ENCODE results near the gene AQP12A. TPM values are rescaled to one million over a fixed set of nuclear protein-coding genes. Genes with fewer than 3 reads are reported as not detected.

The AQP12A gene
- polyA plus RNA-seq, 2 of the 4 experiments (the other 2 are of a cell fraction): not detected

GRCh38 chr2:240704651-240705050, 13.0 kb downstream of the AQP12A start:
- ATAC-seq (no peak; a peak in 1 of 6 replicates), FAIRE-seq (no peak), DNase-seq (ENCODE audit: low read depth in 1 of 2, low spot score in 1 of 2) (no peak)
- no peak overlapping the region for H3K4me2 ChIP-seq
- CTCF ChIA-PET: interaction anchor here (1.4 kb wide), 1 partner anchor 52 kb away, joined by 3 read pairs; no protein-coding TSS in a partner anchor
- POLR2A ChIA-PET: no interaction called here
- no peaks in the 10 kb centered on the region for H3K9me3 ChIP-seq
- H3K4me1 ChIP-seq: no peaks in the 10 kb centered on the region
- no peak overlapping the region for H3K27ac ChIP-seq
- H3K4me3 ChIP-seq: no peak overlapping the region
- TF ChIP-seq CHD4 (IDR thresholded peaks at IDR 0.05; ENCODE audit: borderline replicate concordance): no peak
- TF ChIP-seq PHF8 (IDR thresholded peaks at IDR 0.05; ENCODE audit: borderline replicate concordance, low read depth): no peak
- no peak for TF ChIP-seq KDM5A (IDR thresholded peaks at IDR 0.05)
- no peak for TF ChIP-seq JUN (IDR thresholded peaks at IDR 0.05)
- TF ChIP-seq SMC3 (IDR thresholded peaks at IDR 0.05): no peak
- no peak for TF ChIP-seq FOSB (CRISPR knock-in tag; IDR thresholded peaks at IDR 0.05)
- TF ChIP-seq, protein P1, sequence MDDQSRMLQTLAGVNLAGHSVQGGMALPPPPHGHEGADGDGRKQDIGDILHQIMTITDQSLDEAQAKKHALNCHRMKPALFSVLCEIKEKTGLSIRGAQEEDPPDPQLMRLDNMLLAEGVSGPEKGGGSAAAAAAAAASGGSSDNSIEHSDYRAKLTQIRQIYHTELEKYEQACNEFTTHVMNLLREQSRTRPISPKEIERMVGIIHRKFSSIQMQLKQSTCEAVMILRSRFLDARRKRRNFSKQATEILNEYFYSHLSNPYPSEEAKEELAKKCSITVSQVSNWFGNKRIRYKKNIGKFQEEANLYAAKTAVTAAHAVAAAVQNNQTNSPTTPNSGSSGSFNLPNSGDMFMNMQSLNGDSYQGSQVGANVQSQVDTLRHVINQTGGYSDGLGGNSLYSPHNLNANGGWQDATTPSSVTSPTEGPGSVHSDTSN (IDR thresholded peaks at IDR 0.05): no peak
- TF ChIP-seq FOSL2 (IDR thresholded peaks at IDR 0.05): no peak
- no peak for TF ChIP-seq FOSL2 (CRISPR knock-in tag; IDR thresholded peaks at IDR 0.05)
- no peak for TF ChIP-seq HOXB5 (CRISPR knock-in tag; IDR thresholded peaks at IDR 0.05)
- no peak for TF ChIP-seq MAFK (IDR thresholded peaks at IDR 0.05; ENCODE audit: partially characterized antibody)
- TF ChIP-seq, protein P2, sequence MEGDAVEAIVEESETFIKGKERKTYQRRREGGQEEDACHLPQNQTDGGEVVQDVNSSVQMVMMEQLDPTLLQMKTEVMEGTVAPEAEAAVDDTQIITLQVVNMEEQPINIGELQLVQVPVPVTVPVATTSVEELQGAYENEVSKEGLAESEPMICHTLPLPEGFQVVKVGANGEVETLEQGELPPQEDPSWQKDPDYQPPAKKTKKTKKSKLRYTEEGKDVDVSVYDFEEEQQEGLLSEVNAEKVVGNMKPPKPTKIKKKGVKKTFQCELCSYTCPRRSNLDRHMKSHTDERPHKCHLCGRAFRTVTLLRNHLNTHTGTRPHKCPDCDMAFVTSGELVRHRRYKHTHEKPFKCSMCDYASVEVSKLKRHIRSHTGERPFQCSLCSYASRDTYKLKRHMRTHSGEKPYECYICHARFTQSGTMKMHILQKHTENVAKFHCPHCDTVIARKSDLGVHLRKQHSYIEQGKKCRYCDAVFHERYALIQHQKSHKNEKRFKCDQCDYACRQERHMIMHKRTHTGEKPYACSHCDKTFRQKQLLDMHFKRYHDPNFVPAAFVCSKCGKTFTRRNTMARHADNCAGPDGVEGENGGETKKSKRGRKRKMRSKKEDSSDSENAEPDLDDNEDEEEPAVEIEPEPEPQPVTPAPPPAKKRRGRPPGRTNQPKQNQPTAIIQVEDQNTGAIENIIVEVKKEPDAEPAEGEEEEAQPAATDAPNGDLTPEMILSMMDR (IDR thresholded peaks at IDR 0.05): no peak
- TF ChIP-seq ATOH8 (CRISPR knock-in tag; IDR thresholded peaks at IDR 0.05; ENCODE audit: low read depth): no peak
- TF ChIP-seq REST (IDR thresholded peaks at IDR 0.05): no peak
- TF ChIP-seq FOXS1 (CRISPR knock-in tag; IDR thresholded peaks at IDR 0.05): no peak
- TF ChIP-seq CBX2 (IDR thresholded peaks at IDR 0.05; ENCODE audit: borderline replicate concordance, low read depth): no peak
- TF ChIP-seq SREBF2 (IDR thresholded peaks at IDR 0.05): no peak
- WGBS (ENCODE audit: missing lambda C conversion rate): 56% methylated on average over 19 of the region's 19 CpGs

GRCh38 chr2:240705204-240705791, 13.6 kb downstream of the AQP12A start:
- ATAC-seq (no peak), FAIRE-seq (no peak), DNase-seq (ENCODE audit: low read depth in 1 of 2, low spot score in 1 of 2) (no peak)
- Histone ChIP-seq H3K27ac (no peak overlapping the region), H3K9me3 (no peaks in the 10 kb centered on the region), H3K4me3 (no peak overlapping the region), H3K4me1 (no peaks in the 10 kb centered on the region), H3K4me2 (no peak overlapping the region)
- TF ChIP-seq, protein P3, sequence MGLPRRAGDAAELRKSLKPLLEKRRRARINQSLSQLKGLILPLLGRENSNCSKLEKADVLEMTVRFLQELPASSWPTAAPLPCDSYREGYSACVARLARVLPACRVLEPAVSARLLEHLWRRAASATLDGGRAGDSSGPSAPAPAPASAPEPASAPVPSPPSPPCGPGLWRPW (IDR thresholded peaks at IDR 0.05): no peak
- TF ChIP-seq, protein P2 (IDR thresholded peaks at IDR 0.05): no peak
- TF ChIP-seq REST (IDR thresholded peaks at IDR 0.05) (no peak), MAZ (IDR thresholded peaks at IDR 0.05; ENCODE audit: borderline replicate concordance, low read depth, low read length) (no peak)
- TF ChIP-seq, protein P1 (IDR thresholded peaks at IDR 0.05): no peak
- ChIA-PET CTCF (interaction anchor here (0.7 to 1.4 kb wide), 3 partner anchors 9 to 184 kb away, joined by 3 read pairs; no protein-coding TSS in a partner anchor), POLR2A (no interaction called here)
- WGBS (ENCODE audit: missing lambda C conversion rate): 74% methylated on average over 12 of the region's 12 CpGs
